GM18519 (cell line): ENCODE measurements around the gene STAG2.

Experiments
- ATAC-seq: cut with Tn5 transposase; IDR thresholded peaks from one replicate; pipeline ENCODE4 v1.9.1; 2021; ENCODE audit warnings: mild to moderate bottlenecking, moderate library complexity; ENCODE audit not compliant: unreplicated experiment, low FRiP score

STAG2 gene

DNA sequence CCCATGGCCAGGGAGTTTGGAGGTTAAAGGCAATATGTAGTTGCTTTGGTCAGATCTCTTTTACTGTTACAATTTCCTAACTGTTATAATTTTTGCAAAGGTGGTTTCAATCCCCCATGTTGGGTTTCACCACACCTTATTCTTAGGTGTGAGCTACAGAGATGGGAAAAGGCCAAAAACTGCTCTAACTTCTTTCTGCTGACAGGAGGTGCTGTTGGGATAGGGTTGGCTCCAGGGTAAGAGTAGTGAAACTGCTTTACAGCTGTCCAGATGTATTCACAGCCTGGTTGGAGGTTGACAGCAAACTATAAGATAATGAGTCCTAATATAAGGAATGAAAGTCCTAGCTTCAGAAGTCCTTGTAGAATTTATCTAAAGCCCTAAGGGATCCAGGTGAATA lies 189.7 kb downstream of the STAG2 start:
- ATAC-seq: no peak
